Measurements from ENCODE around the gene PDGFB.

PDGFB gene

GRCh38 chr22:39276440-39277141 lies 31.8 kb upstream of the PDGFB start:
- no peak for DNase-seq

- DNase-seq, result no peak
Measured at GRCh38 chr22:39275814-39276439, 31.1 kb upstream of the PDGFB start.

GRCh38 chr22:39273950-39274887 lies 29.4 kb upstream of the PDGFB start:
- no peak for DNase-seq

- DNase-seq, result no peak
Measured at GRCh38 chr22:39270792-39271191, 26.0 kb upstream of the PDGFB start.

- DNase-seq, result no peak
Measured at GRCh38 chr22:39270280-39270679, 25.5 kb upstream of the PDGFB start.

GRCh38 chr22:39269095-39269790 lies 24.5 kb upstream of the PDGFB start:
- no peak for DNase-seq

- DNase-seq, result no peak
Measured at GRCh38 chr22:39268645-39269044, 23.9 kb upstream of the PDGFB start.

GRCh38 chr22:39267974-39268373 lies 23.2 kb upstream of the PDGFB start:
- DNase-seq, result no peak

- no peak for DNase-seq
Measured at GRCh38 chr22:39266398-39267030, 21.7 kb upstream of the PDGFB start.

- DNase-seq, result no peak
Measured at GRCh38 chr22:39265143-39265886, 20.5 kb upstream of the PDGFB start.

GRCh38 chr22:39264349-39265038 lies 19.7 kb upstream of the PDGFB start:
- no peak for DNase-seq

- DNase-seq, result no peak
Measured at GRCh38 chr22:39263626-39264348, 19.0 kb upstream of the PDGFB start.

- DNase-seq, result peak in 1 of 2 experiments; percentile 26
Measured at GRCh38 chr22:39259666-39260065, 14.9 kb upstream of the PDGFB start.

GRCh38 chr22:39257901-39258475 lies 13.2 kb upstream of the PDGFB start:
- DNase-seq, result no peak

- DNase-seq, result no peak
Measured at GRCh38 chr22:39256979-39257378, 12.2 kb upstream of the PDGFB start.

- DNase-seq, result no peak
Measured at GRCh38 chr22:39256186-39256552, 11.4 kb upstream of the PDGFB start.

- DNase-seq, result no peak
Measured at GRCh38 chr22:39255449-39256185, 10.8 kb upstream of the PDGFB start.

GRCh38 chr22:39254789-39255298 lies 10.1 kb upstream of the PDGFB start:
- no peak for DNase-seq

GRCh38 chr22:39254122-39254521 lies 9.3 kb upstream of the PDGFB start:
- no peak for DNase-seq
